ENCODE results near the gene INTS4.

GRCh38 chr11:77851503-77851902 lies 143.0 kb downstream of the INTS4 start:
- TF ChIP-seq CTCF (conservative IDR thresholded peaks at IDR 0.05; ENCODE audit: low read depth, low read length): no peak
- no peak for TF ChIP-seq POLR2A (IDR thresholded peaks at IDR 0.05; ENCODE audit: low read depth, low read length)
- TF ChIP-seq CEBPB (IDR thresholded peaks at IDR 0.05; ENCODE audit: low read depth, low read length): no peak
- TF ChIP-seq NFE2L2 (IDR thresholded peaks at IDR 0.05; ENCODE audit: low read depth, low read length): no peak

All from IMR-90 (cell line).